ENCODE data around the gene POU2AF3. TPM values are rescaled to one million over a fixed set of nuclear protein-coding genes. Genes with fewer than 3 reads are reported as not detected.

The POU2AF3 gene
- total RNA-seq, 1 experiment from 2014 or later: not detected

DNA sequence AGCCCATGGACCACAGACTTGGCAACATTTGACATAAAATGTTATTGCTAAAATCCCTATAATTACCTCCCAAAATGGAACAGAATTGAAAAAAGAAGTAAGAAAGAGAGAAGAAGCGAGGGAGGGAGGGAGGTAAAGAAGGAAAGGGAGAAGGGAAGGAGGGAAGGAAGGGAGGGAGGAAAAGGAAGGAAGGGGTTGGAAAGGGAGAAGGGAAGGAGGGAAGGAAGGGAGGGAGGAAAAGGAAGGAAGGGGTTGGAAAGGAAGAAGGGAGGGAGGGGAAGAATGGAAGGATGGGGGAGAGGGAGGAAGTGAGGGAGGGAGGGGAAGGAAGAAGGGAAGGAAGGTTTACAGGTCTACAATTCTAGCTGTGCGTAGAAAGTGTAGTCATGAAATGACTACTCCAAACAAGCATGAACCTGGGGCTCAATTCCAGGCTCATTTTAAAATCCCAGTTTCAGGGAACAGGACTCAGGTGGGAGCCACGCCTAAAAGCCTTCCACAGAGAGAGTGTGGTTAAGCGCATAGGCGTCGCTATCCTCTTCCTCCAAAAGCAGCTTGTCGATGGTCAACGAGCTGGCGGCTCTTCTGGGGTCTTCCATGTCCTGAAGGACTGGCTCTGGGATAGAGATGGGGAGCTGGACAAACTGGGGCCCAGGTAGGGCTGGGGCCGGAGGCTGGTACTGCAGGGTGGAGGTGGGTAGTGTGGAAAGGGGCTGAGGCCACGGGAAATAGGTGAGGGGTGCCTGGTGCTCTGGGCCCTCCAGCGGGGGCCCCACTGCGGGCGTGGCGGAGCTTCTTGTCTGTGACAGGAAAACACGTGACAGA is 55.6 kb downstream of the POU2AF3 start:
- no peak overlapping the region for H3K27ac ChIP-seq (ENCODE audit: low read depth, low read length)
- H3K27me3 ChIP-seq (ENCODE audit: insufficient read depth, low read length): peaks cover 11% of the 10 kb centered on the region; the same call in 1 of the 2 replicates
- H3K9me3 ChIP-seq (ENCODE audit: control insufficient read depth in 1 of 2, insufficient read depth in 1 of 2, low read depth in 1 of 2, low read length in 2 of 2): no peaks in the 10 kb centered on the region
- BruUV-seq (replicated peaks): no TSS peak
- H4K20me1 ChIP-seq (ENCODE audit: insufficient read depth): no peaks in the 10 kb centered on the region
- DNase-seq (ENCODE audit: low read depth, low spot score) (no peak), ATAC-seq (no peak)
- TF ChIP-seq JUND (IDR thresholded peaks at IDR 0.05) (no peak), POLR2AphosphoS5 (IDR thresholded peaks at IDR 0.05; ENCODE audit: low read depth, low read length) (no peak), EZH2phosphoT487 (IDR thresholded peaks at IDR 0.05; ENCODE audit: borderline replicate concordance) (no peak), CBX3 (IDR thresholded peaks at IDR 0.05; ENCODE audit: low read depth) (no peak), ZFX (IDR thresholded peaks at IDR 0.05) (no peak), ELF1 (IDR thresholded peaks at IDR 0.05; ENCODE audit: borderline replicate concordance, low read depth) (no peak), MAX (IDR thresholded peaks at IDR 0.05) (no peak), RAD21 (IDR thresholded peaks at IDR 0.05; ENCODE audit: low read depth) (no peak), CTCF (IDR thresholded peaks at IDR 0.05 in 2 of 3, conservative IDR thresholded peaks at IDR 0.05 in 1 of 3; ENCODE audit: borderline replicate concordance in 1 of 3, insufficient read depth in 1 of 3, low read depth in 2 of 3, low read length in 2 of 3) (no peak), CEBPB (IDR thresholded peaks at IDR 0.05; ENCODE audit: low read depth) (no peak), SRF (IDR thresholded peaks at IDR 0.05; ENCODE audit: low read depth) (no peak), ZNF274 (IDR thresholded peaks at IDR 0.05; ENCODE audit: low read depth, low read length) (no peak), EGR1 (IDR thresholded peaks at IDR 0.05; ENCODE audit: low read depth) (no peak), POLR2A (IDR thresholded peaks at IDR 0.05; ENCODE audit: borderline replicate concordance, extremely low read depth, insufficient read depth, insufficient read length) (no peak), SP1 (IDR thresholded peaks at IDR 0.05; ENCODE audit: low read depth) (no peak), SIN3A (IDR thresholded peaks at IDR 0.05; ENCODE audit: low read depth) (no peak), EZH2 (IDR thresholded peaks at IDR 0.05) (no peak), YY1 (IDR thresholded peaks at IDR 0.05; ENCODE audit: extremely low read depth, insufficient replicate concordance, low read depth, low read length) (no peak)
- TF ChIP-seq, protein P1, sequence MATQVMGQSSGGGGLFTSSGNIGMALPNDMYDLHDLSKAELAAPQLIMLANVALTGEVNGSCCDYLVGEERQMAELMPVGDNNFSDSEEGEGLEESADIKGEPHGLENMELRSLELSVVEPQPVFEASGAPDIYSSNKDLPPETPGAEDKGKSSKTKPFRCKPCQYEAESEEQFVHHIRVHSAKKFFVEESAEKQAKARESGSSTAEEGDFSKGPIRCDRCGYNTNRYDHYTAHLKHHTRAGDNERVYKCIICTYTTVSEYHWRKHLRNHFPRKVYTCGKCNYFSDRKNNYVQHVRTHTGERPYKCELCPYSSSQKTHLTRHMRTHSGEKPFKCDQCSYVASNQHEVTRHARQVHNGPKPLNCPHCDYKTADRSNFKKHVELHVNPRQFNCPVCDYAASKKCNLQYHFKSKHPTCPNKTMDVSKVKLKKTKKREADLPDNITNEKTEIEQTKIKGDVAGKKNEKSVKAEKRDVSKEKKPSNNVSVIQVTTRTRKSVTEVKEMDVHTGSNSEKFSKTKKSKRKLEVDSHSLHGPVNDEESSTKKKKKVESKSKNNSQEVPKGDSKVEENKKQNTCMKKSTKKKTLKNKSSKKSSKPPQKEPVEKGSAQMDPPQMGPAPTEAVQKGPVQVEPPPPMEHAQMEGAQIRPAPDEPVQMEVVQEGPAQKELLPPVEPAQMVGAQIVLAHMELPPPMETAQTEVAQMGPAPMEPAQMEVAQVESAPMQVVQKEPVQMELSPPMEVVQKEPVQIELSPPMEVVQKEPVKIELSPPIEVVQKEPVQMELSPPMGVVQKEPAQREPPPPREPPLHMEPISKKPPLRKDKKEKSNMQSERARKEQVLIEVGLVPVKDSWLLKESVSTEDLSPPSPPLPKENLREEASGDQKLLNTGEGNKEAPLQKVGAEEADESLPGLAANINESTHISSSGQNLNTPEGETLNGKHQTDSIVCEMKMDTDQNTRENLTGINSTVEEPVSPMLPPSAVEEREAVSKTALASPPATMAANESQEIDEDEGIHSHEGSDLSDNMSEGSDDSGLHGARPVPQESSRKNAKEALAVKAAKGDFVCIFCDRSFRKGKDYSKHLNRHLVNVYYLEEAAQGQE (IDR thresholded peaks at IDR 0.05; ENCODE audit: low read depth): no peak
- TF ChIP-seq, protein P2, sequence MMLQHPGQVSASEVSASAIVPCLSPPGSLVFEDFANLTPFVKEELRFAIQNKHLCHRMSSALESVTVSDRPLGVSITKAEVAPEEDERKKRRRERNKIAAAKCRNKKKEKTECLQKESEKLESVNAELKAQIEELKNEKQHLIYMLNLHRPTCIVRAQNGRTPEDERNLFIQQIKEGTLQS (IDR thresholded peaks at IDR 0.05): no peak
- H3K9me2 ChIP-seq (ENCODE audit: insufficient read depth): no peaks in the 10 kb centered on the region
- ChIA-PET POLR2A (no interaction called here), RAD21 (ENCODE audit: low non-redundant PET in 1 of 2, low total read pairs in 2 of 2, uncharacterized antibody in 2 of 2, unreplicated experiment in 2 of 2) (no interaction called here), CTCF (no interaction called here)
- no peaks in the 10 kb centered on the region for H3K36me3 ChIP-seq (ENCODE audit: control insufficient read depth in 1 of 2, insufficient read depth in 2 of 2, low read length in 2 of 2)
- H3K79me2 ChIP-seq (ENCODE audit: insufficient read depth, low read length): no peaks in the 10 kb centered on the region
- H3K9ac ChIP-seq (ENCODE audit: low read length): no peak overlapping the region
- H2AFZ ChIP-seq (ENCODE audit: low read depth, low read length, poor library complexity, severe bottlenecking): no peak overlapping the region
- no peaks in the 10 kb centered on the region for H3K4me1 ChIP-seq (ENCODE audit: control insufficient read depth in 1 of 2, insufficient read depth in 2 of 2, low read length in 2 of 2)
- intact Hi-C loops (cut with micrococcal nuclease): no loop called here
- H3K4me3 ChIP-seq (replicated peaks in 1 of 2; ENCODE audit: low read depth in 1 of 2, low read length in 2 of 2): no peak overlapping the region
- H3K4me2 ChIP-seq (ENCODE audit: low read length): no peak overlapping the region

All from HCT116 (cell line).